SK-N-SH treated with all-trans-retinoic acid at 6 μM for 48 hours (cell line): ENCODE measurements around the gene SLC2A1.

ENCODE experiments used
- ARNTL ChIP-seq: fragments of 450-650 bp; formaldehyde crosslinking; IDR thresholded peaks from 2 replicates; pipeline ENCODE4 v1.5.0; 2020; ENCODE audit warnings: low read depth, mild to moderate bottlenecking, moderate library complexity, borderline replicate concordance
- CREB5 ChIP-seq: fragments of 250-450 bp; sonication (Bioruptor Pico); IDR thresholded peaks from 2 replicates; pipeline ENCODE4 v1.5.1; 2020; ENCODE audit warnings: low read depth, mild to moderate bottlenecking, moderate library complexity
- GLIS3 ChIP-seq: fragments of 250-450 bp; sonication (Bioruptor Pico); IDR thresholded peaks from 2 replicates; pipeline ENCODE4 v1.5.0; 2020; ENCODE audit warnings: mild to moderate bottlenecking, moderate library complexity
- ISL1 ChIP-seq: fragments of 250-450 bp; sonication (Bioruptor Pico); IDR thresholded peaks from 2 replicates; pipeline ENCODE4 v2.1.2; 2022; ENCODE audit warnings: mild to moderate bottlenecking, moderate library complexity
- PATZ1 ChIP-seq: fragments of 250-450 bp; sonication (Bioruptor Pico); IDR thresholded peaks from 2 replicates; pipeline ENCODE4 v1.8.0; 2020; ENCODE audit warnings: mild to moderate bottlenecking, moderate library complexity, borderline replicate concordance
- RARB ChIP-seq: fragments of 250-450 bp; sonication (Bioruptor Pico); IDR thresholded peaks from 2 replicates; pipeline ENCODE4 v1.8.0; 2021; ENCODE audit warnings: mild to moderate bottlenecking, moderate library complexity
- ZFP30 ChIP-seq: fragments of 450-650 bp; formaldehyde crosslinking; IDR thresholded peaks from 2 replicates; pipeline ENCODE4 v1.5.0; 2022; ENCODE audit warnings: mild to moderate bottlenecking, moderate library complexity
- ZNF8 ChIP-seq: fragments of 450-650 bp; formaldehyde crosslinking; IDR thresholded peaks from 2 replicates; pipeline ENCODE4 v1.5.0; 2020; ENCODE audit warnings: mild to moderate bottlenecking, moderate library complexity

GRCh38 chr1:42971841-42972291 is 13.2 kb upstream of the SLC2A1 start:
- TF ChIP-seq GLIS3 (CRISPR knock-in tag) (no peak), ZFP30 (no peak), PATZ1 (no peak), RARB (no peak), ARNTL (CRISPR knock-in tag) (no peak), ISL1 (0 out of 2 replicates have a peak, but pooled peaks have one; percentile 5), CREB5 (CRISPR knock-in tag) (no peak), ZNF8 (CRISPR knock-in tag) (no peak)
